Astrocyte of the cerebellum (primary cell): Measurements from ENCODE around the gene USP10.

ENCODE experiments used
- DNase-seq: peaks from one replicate; pipeline ENCODE4 v3.0.0-alpha.2; 2011; ENCODE audit warnings: low read depth
- H3K4me3 ChIP-seq: 2 replicates; pipeline ENCODE4 v1.5.1; 2011; ENCODE audit warnings: mild to moderate bottlenecking, low read depth, low read length, moderate library complexity
- CTCF ChIP-seq: IDR thresholded peaks from 2 replicates; pipeline ENCODE4 v1.5.1; 2012; ENCODE audit warnings: low read length, low read depth, moderate library complexity, mild to moderate bottlenecking; ENCODE audit errors: missing control alignments
- in situ Hi-C: cut with HindIII; loops from 2 replicates; pipeline ENCODE4 v1.10.0; 2017; ENCODE audit warnings: low sequenced_read_pairs

Gene USP10

GRCh38 chr16:84752600-84752999, 52.8 kb downstream of the USP10 start:
- in situ Hi-C loops = loop anchor here (10.0 kb wide), 1 partner anchor 222 kb away; no protein-coding TSS in a partner anchor
- H3K4me3 ChIP-seq = no peak overlapping the region
- DNase-seq = no peak

GRCh38 chr16:84753412-84754326, 53.9 kb downstream of the USP10 start:
- in situ Hi-C loops = loop anchor here (10.0 kb wide), 1 partner anchor 221 kb away; no protein-coding TSS in a partner anchor
- TF ChIP-seq CTCF = no peak
- DNase-seq = no peak
- no peak overlapping the region for H3K4me3 ChIP-seq

More at GRCh38 chr16:84752600-84752999, 52.8 kb downstream of the USP10 start:
- no peak for TF ChIP-seq CTCF

- H3K4me3 ChIP-seq = no peak overlapping the region
- in situ Hi-C loops = loop anchor here (10.0 kb wide), 1 partner anchor 220 kb away; no protein-coding TSS in a partner anchor
- TF ChIP-seq CTCF = peak; percentile 71
- peak; percentile 88 for DNase-seq
Measured at GRCh38 chr16:84754353-84754856, 54.6 kb downstream of the USP10 start.

- H3K4me3 ChIP-seq = no peak overlapping the region
- TF ChIP-seq CTCF = no peak
- no peak for DNase-seq
- in situ Hi-C loops = loop anchor here (10.0 kb wide), 1 partner anchor 220 kb away; no protein-coding TSS in a partner anchor
Measured at GRCh38 chr16:84754956-84755672, 55.3 kb downstream of the USP10 start.

- TF ChIP-seq CTCF = no peak
- in situ Hi-C loops = loop anchor here (10.0 kb wide), 1 partner anchor 218 kb away; no protein-coding TSS in a partner anchor
- DNase-seq = no peak
- H3K4me3 ChIP-seq = no peak overlapping the region
Measured at GRCh38 chr16:84756830-84757229, 57.0 kb downstream of the USP10 start.

- no peak overlapping the region for H3K4me3 ChIP-seq
- in situ Hi-C loops = loop anchor here (10.0 kb wide), 1 partner anchor 216 kb away; no protein-coding TSS in a partner anchor
Measured at GRCh38 chr16:84758627-84759026, 58.8 kb downstream of the USP10 start.

More at GRCh38 chr16:84758627-84759026, 58.8 kb downstream of the USP10 start:
- TF ChIP-seq CTCF = no peak
- no peak for DNase-seq
